Caco-2 (cell line): ENCODE results near the gene CR1L. TPM values are rescaled to one million over a fixed set of nuclear protein-coding genes. Genes with fewer than 3 reads are reported as not detected.

Experiments used
- BruUV-seq: library from RNA; stranded (reverse); fragments of 400-500 nt; replicated peaks from 2 replicates; lab custom pipeline; 2021; lab: Mats Ljungman, UMichigan
- CTCF ChIA-PET: fragments of 300-600 bp; sonication (Branson Sonifier 250); formaldehyde crosslinking; loops from one replicate; lab custom pipeline; 2022; ENCODE audit warnings: antibody characterized with exemption; lab: Charles Lee
- POLR2A ChIA-PET: fragments of 300-600 bp; sonication (Branson Sonifier 250); formaldehyde crosslinking; loops from one replicate; lab custom pipeline; 2022; ENCODE audit warnings: antibody characterized with exemption; lab: Charles Lee
- DNase-seq, 2 experiments: peaks; one replicate each; pipeline versions ENCODE4 v3.0.0 to v3.0.0-alpha.2; 2020 to 2022
- H3K27me3 ChIP-seq: replicated peaks from 2 replicates; pipeline ENCODE4 v1.6.0; 2011; ENCODE audit warnings: low read length; ENCODE audit not compliant: control insufficient read depth, insufficient read depth
- H3K36me3 ChIP-seq: 2 replicates; pipeline ENCODE4 v1.5.1; 2011; ENCODE audit warnings: low read length; ENCODE audit not compliant: control insufficient read depth, insufficient read depth
- H3K4me1 ChIP-seq: fragments of 250-450 bp; sonication (Bioruptor Pico); 2 replicates; pipeline ENCODE4 v1.5.1; 2020; ENCODE audit warnings: mild to moderate bottlenecking
- H3K4me3 ChIP-seq: 2 replicates; pipeline ENCODE4 v1.5.1; 2011; ENCODE audit warnings: low read depth, mild to moderate bottlenecking, control low read depth, low read length
- H3K9me3 ChIP-seq: fragments of 250-450 bp; sonication (Bioruptor Pico); 2 replicates; pipeline ENCODE4 v1.5.1; 2020; ENCODE audit warnings: mild to moderate bottlenecking, moderate library complexity
- H3K27ac Mint-ChIP-seq: one replicate; pipeline ENCODE4 v1.8.0; 2022; ENCODE audit warnings: mixed read lengths; ENCODE audit not compliant: unreplicated experiment
- H3K27me3 Mint-ChIP-seq: one replicate; pipeline ENCODE4 v1.8.0; 2022; ENCODE audit warnings: mixed read lengths; ENCODE audit not compliant: insufficient read depth, unreplicated experiment
- H3K36me3 Mint-ChIP-seq: one replicate; pipeline ENCODE4 v1.8.0; 2022; ENCODE audit warnings: mild to moderate bottlenecking, mixed read lengths; ENCODE audit not compliant: insufficient read depth, unreplicated experiment
- H3K4me1 Mint-ChIP-seq: one replicate; pipeline ENCODE4 v1.8.0; 2022; ENCODE audit warnings: low read depth, mixed read lengths; ENCODE audit not compliant: unreplicated experiment
- H3K4me3 Mint-ChIP-seq: one replicate; pipeline ENCODE4 v1.8.0; 2022; ENCODE audit warnings: mild to moderate bottlenecking, moderate library complexity, mixed read lengths; ENCODE audit not compliant: unreplicated experiment
- H3K9me3 Mint-ChIP-seq: one replicate; pipeline ENCODE4 v1.8.0; 2022; ENCODE audit warnings: mixed read lengths; ENCODE audit not compliant: unreplicated experiment
- intact Hi-C: fragments of 100-400 bp; cut with micrococcal nuclease; formaldehyde crosslinking; loops from one replicate; pipeline ENCODE4 v1.10.0; 2022; ENCODE audit not compliant: unreplicated experiment
- total RNA-seq: library from RNA; stranded (reverse); gene quantifications from 2 replicates; pipeline ENCODE4 v1.2.3, GENCODE V29; 2022
- TF ChIP-seq, protein P1 (sequence below), 2 experiments: fragments of 200-600 bp in 1 of 2; IDR thresholded peaks; 1 replicate in 1 of 2; 2 replicates in 1 of 2; pipeline versions ENCODE4 v1.5.1 to v1.8.0; 2011 to 2022; ENCODE audit warnings: antibody characterized with exemption in 1 of 2, control low read depth in 1 of 2, inconsistent platforms in 1 of 2, low read depth in 1 of 2, low read length in 1 of 2, mild to moderate bottlenecking in 1 of 2, moderate library complexity in 1 of 2; ENCODE audit not compliant: insufficient read depth in 1 of 2, severe bottlenecking in 1 of 2, unreplicated experiment in 1 of 2

Gene CR1L
- total RNA-seq, 1 experiment from 2014 or later, result not detected

- H3K27me3 Mint-ChIP-seq, result peaks cover 6% of the 10 kb centered on the region
- no peaks in the 10 kb centered on the region for H3K9me3 Mint-ChIP-seq
- no peak for DNase-seq
- BruUV-seq, result no TSS peak
- no peaks in the 10 kb centered on the region for H3K36me3 Mint-ChIP-seq
- no peaks in the 10 kb centered on the region for H3K36me3 ChIP-seq
- H3K4me1 Mint-ChIP-seq, result no peaks in the 10 kb centered on the region
- H3K27me3 ChIP-seq, result no peaks in the 10 kb centered on the region
- no peaks in the 10 kb centered on the region for H3K9me3 ChIP-seq
- intact Hi-C loops, result loop anchor here (2.0 kb wide), 1 partner anchor 44 kb away; no protein-coding TSS in a partner anchor
- H3K27ac Mint-ChIP-seq, result no peak overlapping the region
- no peak overlapping the region for H3K4me3 Mint-ChIP-seq
- TF ChIP-seq, protein P1, sequence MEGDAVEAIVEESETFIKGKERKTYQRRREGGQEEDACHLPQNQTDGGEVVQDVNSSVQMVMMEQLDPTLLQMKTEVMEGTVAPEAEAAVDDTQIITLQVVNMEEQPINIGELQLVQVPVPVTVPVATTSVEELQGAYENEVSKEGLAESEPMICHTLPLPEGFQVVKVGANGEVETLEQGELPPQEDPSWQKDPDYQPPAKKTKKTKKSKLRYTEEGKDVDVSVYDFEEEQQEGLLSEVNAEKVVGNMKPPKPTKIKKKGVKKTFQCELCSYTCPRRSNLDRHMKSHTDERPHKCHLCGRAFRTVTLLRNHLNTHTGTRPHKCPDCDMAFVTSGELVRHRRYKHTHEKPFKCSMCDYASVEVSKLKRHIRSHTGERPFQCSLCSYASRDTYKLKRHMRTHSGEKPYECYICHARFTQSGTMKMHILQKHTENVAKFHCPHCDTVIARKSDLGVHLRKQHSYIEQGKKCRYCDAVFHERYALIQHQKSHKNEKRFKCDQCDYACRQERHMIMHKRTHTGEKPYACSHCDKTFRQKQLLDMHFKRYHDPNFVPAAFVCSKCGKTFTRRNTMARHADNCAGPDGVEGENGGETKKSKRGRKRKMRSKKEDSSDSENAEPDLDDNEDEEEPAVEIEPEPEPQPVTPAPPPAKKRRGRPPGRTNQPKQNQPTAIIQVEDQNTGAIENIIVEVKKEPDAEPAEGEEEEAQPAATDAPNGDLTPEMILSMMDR (IDR thresholded peaks at IDR 0.05; ENCODE audit: insufficient read depth in 1 of 2, low read depth in 1 of 2, low read length in 1 of 2, severe bottlenecking in 1 of 2, unreplicated experiment in 1 of 2), result no peak
- H3K4me1 ChIP-seq, result no peaks in the 10 kb centered on the region
- POLR2A ChIA-PET, result no interaction called here
- CTCF ChIA-PET, result interaction anchor here (1.0 to 1.3 kb wide), 2 partner anchors 44 to 143 kb away, joined by 8 to 9 read pairs; no protein-coding TSS in a partner anchor
- no peak overlapping the region for H3K4me3 ChIP-seq
Measured at GRCh38 chr1:207654320-207654719, 9.4 kb downstream of the CR1L start.

DNA sequence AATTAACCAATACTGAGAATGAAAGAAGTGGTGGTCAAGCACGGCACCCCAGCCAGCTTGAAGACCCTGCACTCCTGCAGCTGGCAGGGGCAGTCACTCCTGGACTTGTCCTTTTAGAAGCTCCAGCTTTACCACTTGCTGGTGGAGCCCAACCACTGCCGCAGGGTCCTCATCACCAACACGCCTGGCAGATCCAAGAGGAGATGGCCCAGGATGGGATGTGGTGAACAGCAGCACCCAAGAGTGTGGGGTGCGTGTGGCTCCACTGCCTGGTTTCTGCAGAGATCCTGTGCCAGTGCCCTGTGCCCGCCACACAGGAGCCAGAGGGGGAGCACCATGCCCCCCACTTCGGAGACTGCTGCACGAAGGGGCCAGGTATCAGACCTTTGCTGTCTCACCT, 13.5 kb downstream of the CR1L start:
- H3K4me3 ChIP-seq, result no peak overlapping the region
- peaks cover 8% of the 10 kb centered on the region for H3K27me3 Mint-ChIP-seq
- intact Hi-C loops, result no loop called here
- BruUV-seq, result no TSS peak
- no peak for DNase-seq
- H3K9me3 ChIP-seq, result no peaks in the 10 kb centered on the region
- no peaks in the 10 kb centered on the region for H3K9me3 Mint-ChIP-seq
- no peaks in the 10 kb centered on the region for H3K36me3 ChIP-seq
- H3K4me1 ChIP-seq, result no peaks in the 10 kb centered on the region
- no peak overlapping the region for H3K4me3 Mint-ChIP-seq
- no peaks in the 10 kb centered on the region for H3K36me3 Mint-ChIP-seq
- ChIA-PET POLR2A (no interaction called here), CTCF (no interaction called here)
- H3K27ac Mint-ChIP-seq, result no peak overlapping the region
- H3K4me1 Mint-ChIP-seq, result no peaks in the 10 kb centered on the region
- H3K27me3 ChIP-seq, result no peaks in the 10 kb centered on the region
- TF ChIP-seq, protein P1 (IDR thresholded peaks at IDR 0.05; ENCODE audit: insufficient read depth in 1 of 2, low read depth in 1 of 2, low read length in 1 of 2, severe bottlenecking in 1 of 2, unreplicated experiment in 1 of 2), result no peak

DNA sequence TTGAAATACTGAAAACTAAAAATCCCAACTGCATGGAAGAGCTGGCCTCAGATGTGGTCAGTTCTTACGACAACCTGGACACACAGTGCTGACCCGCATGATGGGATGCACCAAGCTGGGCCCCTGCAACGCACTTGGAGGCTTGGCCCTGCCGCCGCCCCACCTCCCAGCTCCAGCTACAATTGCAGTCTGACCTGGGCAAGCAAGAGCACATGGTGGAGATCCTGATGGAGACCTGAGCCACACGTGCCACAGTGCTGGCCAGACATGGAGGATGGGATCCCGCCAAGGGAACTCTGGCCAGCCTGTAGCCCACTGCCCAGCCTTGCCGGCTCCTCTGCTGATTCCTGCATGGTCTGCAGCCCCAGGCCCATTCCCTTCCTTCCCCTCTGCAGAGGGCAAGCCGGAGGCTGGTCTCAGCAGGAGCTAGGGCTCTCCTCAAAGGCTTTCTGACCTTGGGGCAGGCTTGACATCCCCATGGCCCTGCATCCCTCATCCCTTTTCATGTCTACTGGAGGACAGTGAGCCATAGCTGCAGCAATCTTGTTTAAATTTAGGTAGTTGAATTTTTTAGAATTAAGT, 14.1 kb downstream of the CR1L start:
- TF ChIP-seq, protein P1 (IDR thresholded peaks at IDR 0.05; ENCODE audit: insufficient read depth in 1 of 2, low read depth in 1 of 2, low read length in 1 of 2, severe bottlenecking in 1 of 2, unreplicated experiment in 1 of 2), result no peak
- Histone ChIP-seq H3K4me3 (no peak overlapping the region), H3K4me1 (no peaks in the 10 kb centered on the region), H3K36me3 (no peaks in the 10 kb centered on the region), H3K27me3 (no peaks in the 10 kb centered on the region), H3K9me3 (no peaks in the 10 kb centered on the region)
- CTCF ChIA-PET, result no interaction called here
- Mint-ChIP-seq H3K9me3 (no peaks in the 10 kb centered on the region), H3K4me3 (no peak overlapping the region), H3K36me3 (no peaks in the 10 kb centered on the region), H3K27ac (no peak overlapping the region), H3K4me1 (no peaks in the 10 kb centered on the region), H3K27me3 (peaks cover 8% of the 10 kb centered on the region)
- BruUV-seq, result no TSS peak
- intact Hi-C loops, result no loop called here
- no peak for DNase-seq
- POLR2A ChIA-PET, result no interaction called here
